AG04449 (cell line): ENCODE results near the gene DNAJB2.

Source experiments
- CTCF ChIA-PET: fragments of 350-600 bp; formaldehyde crosslinking; extraction: SDS; loops from one replicate; lab custom pipeline; 2021; ENCODE audit warnings: antibody characterized with exemption; lab: Yijun Ruan, JAX
- POLR2A ChIA-PET: fragments of 400-600, 350-600 bp; formaldehyde crosslinking; extraction: SDS; loops from one replicate; lab custom pipeline; 2020; ENCODE audit warnings: antibody characterized with exemption, inconsistent platforms; lab: Yijun Ruan, JAX
- DNase-seq: peaks from one replicate; pipeline ENCODE4 v3.0.0-alpha.2; 2010; ENCODE audit warnings: low read depth, low spot score
- H3K4me3 ChIP-seq: 2 replicates; pipeline ENCODE4 v1.5.1; 2011; ENCODE audit warnings: low read depth, mild to moderate bottlenecking, control low read depth, low read length
- TF ChIP-seq, protein P1 (sequence below): IDR thresholded peaks from one replicate; pipeline ENCODE4 v1.5.1; 2011; ENCODE audit warnings: mild to moderate bottlenecking, moderate library complexity, low read length, control low read depth, inconsistent platforms; ENCODE audit not compliant: insufficient read depth; ENCODE audit errors: missing control alignments

The DNAJB2 gene

DNA sequence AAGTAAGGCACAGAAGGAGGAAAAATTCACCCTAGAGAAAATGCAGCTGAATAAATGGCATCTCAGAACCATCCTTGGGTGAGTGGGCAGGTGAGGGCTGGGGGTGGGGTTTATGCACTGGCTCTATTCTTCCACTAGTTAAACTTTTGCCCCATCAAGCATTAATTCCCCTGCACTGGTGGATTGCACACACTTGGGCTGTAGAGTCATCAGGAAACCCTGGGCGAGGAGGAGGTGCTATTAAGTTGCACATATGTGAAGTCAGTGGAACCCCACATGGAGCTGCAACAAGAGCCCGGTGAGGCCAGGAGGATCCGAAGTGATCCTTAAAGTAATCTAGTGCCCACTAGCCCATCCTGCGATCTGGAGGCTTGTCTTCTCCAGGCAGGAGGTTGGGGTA lies 6.8 kb upstream of the DNAJB2 start:
- CTCF ChIA-PET, result interaction anchor here (21.6 kb wide), 1 partner anchor 22 kb away, joined by 691 read pairs; no protein-coding TSS in a partner anchor
- TF ChIP-seq, protein P1, sequence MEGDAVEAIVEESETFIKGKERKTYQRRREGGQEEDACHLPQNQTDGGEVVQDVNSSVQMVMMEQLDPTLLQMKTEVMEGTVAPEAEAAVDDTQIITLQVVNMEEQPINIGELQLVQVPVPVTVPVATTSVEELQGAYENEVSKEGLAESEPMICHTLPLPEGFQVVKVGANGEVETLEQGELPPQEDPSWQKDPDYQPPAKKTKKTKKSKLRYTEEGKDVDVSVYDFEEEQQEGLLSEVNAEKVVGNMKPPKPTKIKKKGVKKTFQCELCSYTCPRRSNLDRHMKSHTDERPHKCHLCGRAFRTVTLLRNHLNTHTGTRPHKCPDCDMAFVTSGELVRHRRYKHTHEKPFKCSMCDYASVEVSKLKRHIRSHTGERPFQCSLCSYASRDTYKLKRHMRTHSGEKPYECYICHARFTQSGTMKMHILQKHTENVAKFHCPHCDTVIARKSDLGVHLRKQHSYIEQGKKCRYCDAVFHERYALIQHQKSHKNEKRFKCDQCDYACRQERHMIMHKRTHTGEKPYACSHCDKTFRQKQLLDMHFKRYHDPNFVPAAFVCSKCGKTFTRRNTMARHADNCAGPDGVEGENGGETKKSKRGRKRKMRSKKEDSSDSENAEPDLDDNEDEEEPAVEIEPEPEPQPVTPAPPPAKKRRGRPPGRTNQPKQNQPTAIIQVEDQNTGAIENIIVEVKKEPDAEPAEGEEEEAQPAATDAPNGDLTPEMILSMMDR, result no peak
- DNase-seq, result no peak
- POLR2A ChIA-PET, result no interaction called here
- H3K4me3 ChIP-seq, result no peak overlapping the region

DNA sequence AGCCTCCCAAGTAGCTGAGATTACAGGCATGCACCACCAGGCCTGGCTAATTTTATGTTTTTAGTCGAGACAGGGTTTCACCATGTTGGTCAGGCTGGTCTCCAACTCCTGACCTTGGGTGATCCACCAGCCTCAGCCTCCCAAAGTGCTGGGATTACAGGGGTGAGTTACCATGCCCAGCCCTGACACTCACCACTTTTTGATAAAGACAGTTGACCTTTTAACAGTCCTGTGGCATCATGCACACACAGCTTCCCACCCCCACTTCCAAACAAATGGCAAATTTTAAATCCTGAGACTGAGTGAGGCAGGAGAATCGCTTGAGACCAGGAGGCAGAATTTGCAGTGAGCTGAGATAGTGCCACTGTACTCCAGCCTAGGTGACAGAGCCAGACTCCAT lies 6.2 kb upstream of the DNAJB2 start:
- CTCF ChIA-PET, result interaction anchor here (2.2 to 21.6 kb wide), 3 partner anchors 11 to 23 kb away, joined by 9 to 691 read pairs (median 67); partner anchors contain the start of gene TUBA4B
- POLR2A ChIA-PET, result no interaction called here
- H3K4me3 ChIP-seq, result no peak overlapping the region
- TF ChIP-seq, protein P1, result no peak
- no peak for DNase-seq

DNA sequence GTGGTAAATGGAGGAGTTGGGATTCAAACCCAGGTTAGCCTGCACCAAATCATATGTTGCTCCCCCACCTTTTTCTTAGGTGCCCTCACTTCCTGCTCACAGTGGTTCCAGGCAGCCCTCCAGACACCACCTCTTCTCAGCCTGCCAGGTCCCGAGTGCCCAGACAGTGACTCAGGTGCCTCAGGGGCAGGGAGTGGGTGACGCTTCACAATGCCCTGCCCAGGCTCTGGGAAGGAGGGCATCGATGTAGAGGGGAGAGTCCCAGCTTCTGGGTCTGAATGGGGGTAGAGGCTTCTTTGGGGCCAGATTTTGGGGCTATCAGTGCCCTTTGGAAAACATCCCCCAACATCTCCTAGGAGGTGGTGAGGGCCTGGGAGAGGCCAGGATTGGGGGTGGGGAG lies 5.2 kb upstream of the DNAJB2 start:
- CTCF ChIA-PET, result interaction anchor here (1.1 to 21.6 kb wide), 11 partner anchors 8 to 129 kb away, joined by 3 to 691 read pairs (median 5); partner anchors contain the start of genes TUBA4A and TUBA4B
- no peak for DNase-seq
- H3K4me3 ChIP-seq, result no peak overlapping the region
- TF ChIP-seq, protein P1, result no peak
- POLR2A ChIA-PET, result interaction anchor here (0.7 to 1.3 kb wide), 5 partner anchors 21 to 203 kb away, joined by 3 to 5 read pairs (median 4); partner anchors contain the start of genes GLB1L, STK16, TUBA4B and ZFAND2B

DNA sequence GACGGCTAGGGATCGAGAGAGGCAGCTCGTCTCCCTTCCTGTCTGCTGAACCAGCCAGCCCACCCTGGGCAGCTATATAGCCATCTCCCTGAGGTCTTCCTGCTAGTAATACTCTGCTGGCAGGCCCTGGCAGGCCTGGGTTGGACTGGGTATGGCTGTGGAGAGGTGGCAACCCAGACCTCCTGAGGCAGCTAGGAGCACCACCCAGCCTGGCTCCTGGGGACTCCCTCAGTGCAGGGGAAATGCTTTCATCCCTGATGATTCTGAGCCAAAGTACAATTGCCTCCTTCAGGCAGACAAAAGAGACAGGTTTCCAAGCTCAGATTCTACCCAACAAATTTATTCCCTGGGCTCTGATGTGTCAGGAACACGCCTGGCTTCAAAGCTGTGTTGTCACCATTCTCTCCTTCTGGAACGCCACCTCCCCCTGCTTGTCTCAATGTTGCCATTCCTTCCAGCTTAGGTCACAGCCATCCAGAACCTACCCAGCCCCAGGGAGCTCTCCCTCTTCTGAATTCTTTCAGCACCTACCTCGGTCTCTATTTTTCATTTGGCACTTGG lies 4.7 kb upstream of the DNAJB2 start:
- DNase-seq, result peak; percentile 60
- CTCF ChIA-PET, result interaction anchor here (1.1 to 21.6 kb wide), 12 partner anchors 9 to 128 kb away, joined by 3 to 691 read pairs (median 5); partner anchors contain the start of genes TUBA4A and TUBA4B
- POLR2A ChIA-PET, result interaction anchor here (0.7 to 1.3 kb wide), 5 partner anchors 22 to 203 kb away, joined by 3 to 5 read pairs (median 4); partner anchors contain the start of genes GLB1L, STK16, TUBA4B and ZFAND2B
- H3K4me3 ChIP-seq, result peak overlapping the region; percentile 9; the same call in 1 of the 2 replicates
- TF ChIP-seq, protein P1, result no peak

DNA sequence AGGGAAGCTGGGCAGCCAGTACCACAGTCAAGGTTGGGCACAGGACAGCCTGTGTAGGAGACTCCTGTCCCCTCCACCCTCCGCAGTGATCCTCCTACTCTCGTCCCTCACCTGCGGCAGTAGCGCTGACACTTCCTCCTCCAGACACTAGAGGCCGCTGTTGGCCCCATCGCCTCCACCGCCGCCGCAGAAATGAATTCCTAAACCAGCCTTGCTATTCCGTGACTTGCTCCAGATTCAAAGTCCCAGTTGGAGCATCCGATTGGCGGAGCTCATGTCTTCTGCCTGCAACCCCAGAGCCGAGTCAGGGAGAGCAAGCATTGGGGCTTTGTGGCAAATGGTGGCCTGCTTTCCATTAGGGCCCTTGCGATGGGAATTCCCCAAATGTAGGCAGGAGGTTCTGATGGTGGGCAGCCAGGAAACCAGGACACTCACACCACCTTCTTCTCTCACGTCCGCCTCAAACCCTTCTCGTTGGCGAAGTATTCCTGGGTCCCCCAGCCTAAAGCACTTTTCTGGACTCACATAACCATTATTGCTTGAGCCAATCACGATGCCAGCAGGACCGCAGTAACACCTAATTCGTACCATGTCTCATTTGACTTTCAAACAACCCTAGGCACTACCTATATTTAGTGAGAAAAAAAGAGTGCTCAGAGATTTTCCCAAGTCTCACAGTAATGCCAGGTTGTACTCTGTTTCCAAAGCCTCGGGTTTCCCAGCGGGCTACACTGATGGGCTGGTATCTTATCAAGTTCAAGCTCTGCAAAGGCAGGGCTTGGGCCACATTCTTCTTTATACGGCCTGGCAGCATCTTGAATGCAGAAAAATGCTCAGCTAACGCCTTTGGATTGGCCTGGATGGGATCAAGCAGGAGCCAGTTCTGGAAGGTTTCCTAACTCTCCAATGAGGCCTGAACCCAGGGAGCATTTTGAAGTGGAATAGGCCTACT lies 1.2 kb upstream of the DNAJB2 start:
- peak; percentile 33 for DNase-seq
- ChIA-PET POLR2A (interaction anchor here (0.6 to 3.1 kb wide), 10 partner anchors 16 to 101 kb away, joined by 3 to 17 read pairs (median 5); partner anchors contain the start of genes ABCB6, ANKZF1, CNPPD1 and GLB1L), CTCF (interaction anchor here (0.6 to 21.6 kb wide), 41 partner anchors 10 to 252 kb away, joined by 3 to 691 read pairs (median 5); partner anchors contain the start of genes CNPPD1, GLB1L, RESP18 and STK16)
- TF ChIP-seq, protein P1, result peak; percentile 94
- H3K4me3 ChIP-seq, result no peak overlapping the region
